ENCODE measurements around the gene RCAN3.
A peak's percentile ranks its signal among the peaks of the same experiment; 100 is the strongest.
"Not testable (repeated sequence)": the region's sequence is repeated elsewhere in the genome, so short reads cannot be mapped to it uniquely, and the experiment has no call there.

Gene RCAN3

DNA sequence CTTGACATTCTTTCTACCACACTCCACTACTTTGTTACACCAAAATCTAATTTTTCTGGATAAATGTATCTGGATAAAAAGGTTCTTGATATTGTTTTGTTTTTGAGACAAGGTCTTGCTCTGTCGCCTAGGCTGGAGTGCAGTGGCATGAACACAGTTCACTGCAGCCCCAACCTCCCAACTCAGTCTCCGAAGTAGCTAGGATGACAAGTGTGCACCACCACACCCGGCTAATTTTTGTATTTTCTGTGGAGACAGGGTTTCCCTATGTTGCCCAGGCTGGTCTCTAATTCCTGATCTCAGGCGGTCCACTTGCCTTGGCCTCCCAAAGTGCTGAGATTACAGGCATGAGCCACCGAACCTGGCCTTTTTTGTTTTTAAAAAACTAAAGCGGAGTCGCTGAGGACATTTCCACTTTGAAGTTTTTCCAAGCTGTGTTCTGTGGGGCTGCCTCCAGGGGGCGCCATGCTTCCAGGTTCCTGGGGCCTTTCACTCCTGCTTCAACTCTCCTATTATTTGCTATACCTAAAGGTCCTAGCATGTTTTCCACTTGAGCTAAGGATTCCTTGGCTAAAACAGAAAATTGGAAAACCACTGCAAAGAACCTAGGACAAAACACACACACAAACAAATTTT lies 39.2 kb downstream of the RCAN3 start:
- H3K4me3 Mint-ChIP-seq, result peak overlapping the region; percentile 53
- H3K4me1 Mint-ChIP-seq (ENCODE audit: low read depth), result peaks cover 70% of the 10 kb centered on the region
- H3K27ac Mint-ChIP-seq, result peak overlapping the region; percentile 95
- no peaks in the 10 kb centered on the region for H3K9me3 Mint-ChIP-seq
- H3K27me3 Mint-ChIP-seq, result no peaks in the 10 kb centered on the region
- H3K36me3 Mint-ChIP-seq (ENCODE audit: low read depth), result peaks cover 32% of the 10 kb centered on the region
- DNase-seq, result no peak

DNA sequence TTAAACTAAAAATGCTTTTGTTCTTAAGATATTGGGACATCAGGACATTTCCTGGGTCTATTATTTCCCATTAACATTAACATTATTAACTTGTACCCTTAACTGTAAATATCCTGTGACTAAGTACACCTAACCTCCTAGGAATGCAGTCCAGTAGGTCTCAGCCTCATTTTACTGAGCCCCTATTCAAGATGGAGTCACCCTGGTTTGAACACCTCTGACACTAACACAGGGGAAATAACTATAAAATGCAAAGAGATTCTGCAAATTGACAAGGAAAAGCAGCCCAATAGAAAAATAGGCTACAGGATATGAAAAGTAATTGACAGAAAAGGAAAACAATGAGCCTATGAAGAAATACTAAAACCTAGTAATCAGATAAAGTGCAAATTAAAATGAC lies 41.6 kb downstream of the RCAN3 start:
- no peak overlapping the region for H3K27ac Mint-ChIP-seq
- peaks cover 51% of the 10 kb centered on the region for H3K4me1 Mint-ChIP-seq (ENCODE audit: low read depth)
- no peaks in the 10 kb centered on the region for H3K9me3 Mint-ChIP-seq
- no peaks in the 10 kb centered on the region for H3K27me3 Mint-ChIP-seq
- DNase-seq, result no peak
- H3K36me3 Mint-ChIP-seq (ENCODE audit: low read depth), result peaks cover 13% of the 10 kb centered on the region
- no peak overlapping the region for H3K4me3 Mint-ChIP-seq

DNA sequence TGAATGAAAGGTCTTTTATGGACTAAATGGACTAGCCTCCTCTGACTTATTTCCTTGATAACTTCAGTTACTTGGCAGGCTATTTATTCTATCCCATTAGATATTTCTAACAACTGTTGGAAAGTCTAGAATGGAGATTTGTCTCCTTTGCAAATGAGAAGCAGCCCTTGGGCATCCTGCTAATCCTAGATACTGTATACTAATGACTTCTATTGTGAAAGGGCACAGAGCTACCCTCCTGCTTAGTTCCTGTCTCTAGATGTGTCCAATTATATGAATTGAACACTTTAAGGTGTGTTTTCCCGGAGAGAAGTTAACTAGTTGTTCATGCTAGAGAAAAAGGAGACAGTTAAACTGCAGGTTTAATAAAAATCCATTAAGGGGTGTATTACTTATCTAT lies 43.0 kb downstream of the RCAN3 start:
- Mint-ChIP-seq H3K4me3 (no peak overlapping the region), H3K9me3 (no peaks in the 10 kb centered on the region), H3K36me3 (ENCODE audit: low read depth) (peaks cover 2% of the 10 kb centered on the region), H3K4me1 (ENCODE audit: low read depth) (peaks cover 37% of the 10 kb centered on the region), H3K27ac (peak overlapping the region; percentile 16), H3K27me3 (no peaks in the 10 kb centered on the region)
- DNase-seq, result no peak

DNA sequence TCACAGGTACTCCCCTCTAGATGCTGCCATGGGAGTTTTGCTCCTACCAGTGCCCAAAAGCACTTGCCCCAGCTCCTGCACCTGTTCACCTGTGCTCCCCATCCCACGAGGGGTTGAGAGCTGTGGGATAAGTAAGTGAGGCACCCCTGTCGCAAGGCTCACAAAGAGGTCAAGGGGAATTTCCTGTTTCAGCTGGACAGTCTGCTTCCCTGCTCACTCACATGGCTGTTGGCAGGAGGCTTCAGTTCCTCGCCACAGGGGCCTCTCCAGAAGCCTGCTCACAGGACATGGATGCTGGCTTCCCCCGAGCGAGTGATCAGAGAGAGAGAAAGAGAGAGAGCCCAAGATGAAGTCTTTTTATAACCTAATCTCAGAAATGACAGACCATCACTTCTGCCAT lies 44.6 kb downstream of the RCAN3 start:
- no peaks in the 10 kb centered on the region for H3K27me3 Mint-ChIP-seq
- DNase-seq, result no peak
- no peak overlapping the region for H3K4me3 Mint-ChIP-seq
- no peaks in the 10 kb centered on the region for H3K36me3 Mint-ChIP-seq (ENCODE audit: low read depth)
- no peaks in the 10 kb centered on the region for H3K9me3 Mint-ChIP-seq
- no peak overlapping the region for H3K27ac Mint-ChIP-seq
- peaks cover 21% of the 10 kb centered on the region for H3K4me1 Mint-ChIP-seq (ENCODE audit: low read depth)

DNA sequence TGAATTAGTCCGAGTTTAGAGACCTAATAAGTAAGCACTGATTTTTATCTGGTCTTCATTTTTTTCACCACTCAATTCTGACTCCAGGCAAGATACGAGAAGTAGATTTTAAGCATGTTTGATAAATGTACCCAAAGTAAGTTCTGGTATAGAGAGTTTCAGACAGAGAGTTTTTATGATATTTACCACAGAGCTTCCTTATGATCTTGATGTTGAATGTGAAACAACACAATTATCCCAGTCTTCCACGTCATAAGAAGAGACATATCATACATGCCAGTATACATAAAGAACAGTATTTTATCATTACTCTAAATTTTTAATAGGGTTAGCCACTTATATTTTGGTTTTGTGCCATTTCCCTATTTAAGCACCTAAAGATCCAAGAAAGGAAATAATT lies 45.4 kb downstream of the RCAN3 start:
- no peak for DNase-seq
- H3K27ac Mint-ChIP-seq, result no peak overlapping the region
- H3K4me1 Mint-ChIP-seq (ENCODE audit: low read depth), result peaks cover 19% of the 10 kb centered on the region
- no peaks in the 10 kb centered on the region for H3K27me3 Mint-ChIP-seq
- no peaks in the 10 kb centered on the region for H3K9me3 Mint-ChIP-seq
- H3K4me3 Mint-ChIP-seq, result no peak overlapping the region
- H3K36me3 Mint-ChIP-seq (ENCODE audit: low read depth), result no peaks in the 10 kb centered on the region

DNA sequence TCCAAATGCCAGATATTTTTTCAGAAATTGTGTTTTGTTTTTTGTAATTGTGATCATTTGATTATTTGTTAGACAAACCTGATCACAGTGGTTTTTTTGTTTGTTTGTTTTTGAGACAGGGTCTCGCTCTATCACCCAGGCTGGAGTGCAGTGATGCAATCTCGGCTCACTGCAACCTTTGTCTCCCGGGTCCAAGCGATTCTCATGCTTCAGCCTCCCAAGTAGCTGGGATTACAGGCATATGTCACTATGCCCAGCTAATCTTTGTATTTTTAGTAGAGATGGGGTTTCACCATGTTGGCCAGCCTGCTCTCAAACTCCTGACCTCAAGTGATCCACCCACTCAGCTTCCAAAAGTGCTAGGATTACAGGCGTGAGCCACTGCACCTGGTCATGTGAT lies 46.6 kb downstream of the RCAN3 start:
- H3K36me3 Mint-ChIP-seq (ENCODE audit: low read depth); H3K9me3 Mint-ChIP-seq: not testable (repeated sequence)

DNA sequence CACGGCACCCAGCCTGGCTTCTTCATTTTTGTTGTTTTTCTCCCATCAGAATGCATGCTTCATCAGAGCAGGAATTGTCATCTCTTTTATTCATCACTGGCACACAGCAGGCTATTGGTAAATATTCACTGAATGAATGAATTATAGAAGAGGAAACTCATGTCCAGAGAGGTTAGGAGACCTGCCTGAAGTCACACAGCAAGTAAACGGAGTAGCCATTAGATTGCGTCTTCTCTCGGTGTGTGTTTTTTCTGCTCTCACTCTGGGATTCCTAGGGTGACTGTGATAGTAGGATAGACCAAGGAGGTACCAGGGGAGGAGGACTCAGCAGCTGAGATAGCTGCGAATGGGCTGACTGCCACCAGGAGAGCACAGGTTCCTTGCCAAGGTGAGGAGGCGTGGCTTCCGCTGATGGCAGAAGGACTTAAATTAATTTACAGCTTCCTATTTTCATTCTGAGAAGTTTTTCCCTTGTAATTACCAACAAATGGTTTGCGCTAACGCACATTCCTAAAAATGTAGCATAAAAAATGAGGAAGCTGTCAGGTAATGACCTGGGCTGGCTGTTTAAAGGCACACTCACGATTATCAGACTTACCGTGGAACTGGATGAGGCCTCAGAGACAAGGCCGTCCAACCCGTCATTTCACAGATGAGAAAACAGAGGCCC lies 48.8 kb downstream of the RCAN3 start:
- DNase-seq, result no peak
- Mint-ChIP-seq H3K36me3 (ENCODE audit: low read depth) (no peaks in the 10 kb centered on the region), H3K27ac (no peak overlapping the region)

More for the DNA sequence above, 46.6 kb downstream of the RCAN3 start:
- not testable (repeated sequence) for H3K4me3 Mint-ChIP-seq, H3K27me3 Mint-ChIP-seq, DNase-seq, H3K27ac Mint-ChIP-seq
- peaks cover 18% of the 10 kb centered on the region for H3K4me1 Mint-ChIP-seq (ENCODE audit: low read depth)

DNA sequence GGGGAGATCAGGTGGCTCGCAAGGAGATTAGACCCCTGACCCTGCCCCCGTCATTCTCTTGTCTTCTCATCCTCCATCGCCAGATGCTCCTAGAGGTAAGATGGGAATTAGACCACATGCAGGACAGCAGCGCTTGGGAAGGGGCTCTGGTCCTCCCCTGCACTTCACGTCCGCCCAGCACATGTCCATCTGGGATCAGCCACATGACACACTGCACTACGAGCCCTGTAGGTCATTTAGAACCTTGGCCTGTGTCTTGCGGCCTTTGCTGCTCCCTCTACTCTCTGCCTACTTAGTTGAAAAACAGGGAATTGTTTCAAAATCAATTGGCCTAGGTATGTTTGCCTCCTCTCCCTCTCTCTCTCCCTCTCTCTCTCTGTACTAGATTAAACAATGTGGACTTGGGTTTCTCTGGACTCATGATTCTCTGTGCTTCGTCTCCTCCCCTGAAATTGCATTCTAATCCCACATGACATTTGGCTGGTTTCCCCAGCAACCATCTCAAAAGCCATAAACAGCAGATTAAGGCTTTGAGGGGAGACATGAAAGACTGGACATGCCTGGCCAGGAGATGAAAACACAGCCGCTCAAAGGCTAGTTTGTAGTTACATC lies 49.4 kb downstream of the RCAN3 start:
- peak; percentile 15 for DNase-seq
- no peak overlapping the region for H3K27ac Mint-ChIP-seq
- H3K36me3 Mint-ChIP-seq (ENCODE audit: low read depth), result no peaks in the 10 kb centered on the region
- H3K4me1 Mint-ChIP-seq (ENCODE audit: low read depth), result peaks cover 14% of the 10 kb centered on the region
- no peak overlapping the region for H3K4me3 Mint-ChIP-seq
- H3K9me3 Mint-ChIP-seq, result no peaks in the 10 kb centered on the region
- H3K27me3 Mint-ChIP-seq, result peaks cover 15% of the 10 kb centered on the region

More for the DNA sequence above, 48.8 kb downstream of the RCAN3 start:
- Mint-ChIP-seq H3K9me3 (no peaks in the 10 kb centered on the region), H3K4me1 (ENCODE audit: low read depth) (peaks cover 8% of the 10 kb centered on the region), H3K27me3 (peaks cover 9% of the 10 kb centered on the region), H3K4me3 (no peak overlapping the region)

DNA sequence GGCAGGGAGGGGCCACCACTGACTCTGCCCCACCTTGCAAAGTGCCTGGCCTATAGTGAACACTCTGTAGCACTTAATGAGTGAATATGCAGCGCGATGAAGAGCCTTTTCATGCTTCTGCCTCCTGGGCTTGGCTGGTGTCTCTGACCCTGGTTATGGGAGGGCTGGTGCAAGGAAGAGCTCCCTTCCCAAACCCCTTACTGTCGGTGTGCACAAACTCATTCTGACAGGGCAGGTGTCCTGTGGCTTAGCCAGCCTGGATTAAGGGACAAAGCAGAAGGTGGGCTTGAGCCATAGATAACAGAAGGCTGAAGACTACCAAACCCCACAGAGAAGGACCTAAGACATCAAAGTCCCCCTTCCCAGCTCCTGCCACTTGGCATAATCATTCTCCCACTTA lies 51.3 kb downstream of the RCAN3 start:
- Mint-ChIP-seq H3K36me3 (ENCODE audit: low read depth) (no peaks in the 10 kb centered on the region), H3K4me1 (ENCODE audit: low read depth) (peaks cover 19% of the 10 kb centered on the region), H3K27me3 (peaks cover 22% of the 10 kb centered on the region), H3K4me3 (no peak overlapping the region), H3K9me3 (no peaks in the 10 kb centered on the region), H3K27ac (no peak overlapping the region)
- DNase-seq, result peak; percentile 14

DNA sequence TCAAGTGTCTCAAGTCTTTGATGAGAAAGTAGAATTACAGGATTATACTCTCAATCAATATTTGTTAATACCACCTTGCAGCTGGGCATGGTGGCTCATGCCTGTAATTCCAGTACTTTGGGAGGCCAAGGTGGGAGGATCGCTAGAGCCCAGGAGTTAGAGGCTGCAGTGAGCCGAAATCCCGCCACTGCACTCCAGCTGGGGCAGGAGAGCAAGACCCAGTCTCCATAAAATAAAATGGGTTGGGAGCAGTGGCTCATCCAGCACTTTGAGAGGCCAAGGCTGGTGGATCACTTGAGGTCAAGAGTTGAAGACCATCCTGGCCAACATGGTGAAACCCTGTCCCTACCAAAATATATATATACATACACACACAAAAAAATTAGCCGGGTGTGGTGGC lies 52.1 kb downstream of the RCAN3 start:
- Mint-ChIP-seq H3K4me3 (no peak overlapping the region), H3K27me3 (peaks cover 22% of the 10 kb centered on the region), H3K27ac (no peak overlapping the region), H3K36me3 (ENCODE audit: low read depth) (no peaks in the 10 kb centered on the region), H3K9me3 (no peaks in the 10 kb centered on the region), H3K4me1 (ENCODE audit: low read depth) (peaks cover 19% of the 10 kb centered on the region)
- DNase-seq, result no peak

DNA sequence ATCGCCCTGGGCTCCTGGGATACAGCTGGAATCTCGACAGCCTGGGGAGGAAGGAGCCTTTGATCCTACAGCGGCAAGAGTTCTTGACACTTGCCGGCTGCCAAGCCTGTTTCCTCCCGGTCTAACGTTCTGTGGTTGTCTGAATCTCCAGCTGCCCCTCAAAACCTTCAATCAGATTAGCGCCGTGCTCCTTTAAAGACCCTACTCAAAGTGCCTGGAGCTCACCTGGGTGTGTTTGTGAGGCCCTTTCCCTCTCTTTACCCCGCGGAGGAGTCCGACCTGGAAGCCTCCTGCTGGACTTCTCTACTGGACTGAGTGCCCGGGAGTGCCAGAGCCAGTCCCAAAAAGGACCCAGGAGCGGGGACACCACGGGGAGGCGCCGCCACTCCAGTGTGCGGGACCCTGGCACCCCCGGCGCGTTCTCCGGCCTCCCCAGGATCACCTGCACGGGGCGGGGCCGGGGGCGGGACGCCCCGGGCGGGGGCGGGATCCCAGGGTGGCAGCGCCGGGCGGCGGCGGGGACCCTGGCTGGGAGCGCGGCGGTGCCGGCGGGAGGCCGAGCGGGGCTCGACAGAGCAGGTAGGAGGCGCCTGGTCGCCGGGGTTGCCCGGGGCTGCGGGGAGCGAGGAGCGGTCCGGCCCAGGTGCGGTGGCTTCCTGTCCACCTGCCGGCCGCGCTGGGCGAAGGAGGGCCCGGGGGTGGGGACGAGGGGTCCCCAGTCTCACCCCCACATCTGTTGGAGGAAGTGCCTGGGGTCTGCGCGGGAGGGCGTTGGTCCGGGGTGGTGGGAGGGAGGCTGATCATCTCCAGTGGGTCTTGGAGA lies 53.2 kb downstream of the RCAN3 start, which contains the start of gene NCMAP:
TSS of gene NCMAP (plus strand) at position 497 of the 823 bp plus-strand sequence. CDS start 39,344 bp downstream, outside the sequence.
- DNase-seq, result peak; percentile 70
- Mint-ChIP-seq H3K4me1 (ENCODE audit: low read depth) (peaks cover 19% of the 10 kb centered on the region), H3K27ac (peak within 1 kb of the TSS; percentile 18), H3K36me3 (ENCODE audit: low read depth) (no peaks in the 10 kb centered on the region), H3K9me3 (no peaks in the 10 kb centered on the region), H3K27me3 (peaks cover 22% of the 10 kb centered on the region), H3K4me3 (peak within 1 kb of the TSS; percentile 61)

DNA sequence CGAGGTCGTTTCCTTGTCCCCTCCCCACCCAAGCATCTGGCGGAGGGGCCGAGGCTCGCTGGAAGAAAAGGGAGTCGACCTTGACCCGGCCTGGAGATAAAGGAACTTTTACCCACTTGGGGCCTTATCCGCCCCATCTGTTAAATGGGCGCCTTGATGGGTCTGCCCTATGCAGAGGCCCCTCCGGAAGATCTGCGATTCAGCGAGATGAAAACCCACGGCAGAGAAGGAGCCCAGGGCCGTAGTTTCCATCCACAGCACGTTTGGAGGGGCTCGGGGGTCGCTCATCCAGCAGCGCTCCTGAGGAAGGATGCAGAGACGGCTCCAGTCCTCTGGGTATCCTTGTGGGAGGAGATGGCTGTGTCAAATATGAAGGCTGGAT lies 53.8 kb downstream of the RCAN3 start:
- Mint-ChIP-seq H3K4me1 (ENCODE audit: low read depth) (peaks cover 19% of the 10 kb centered on the region), H3K27ac (no peak overlapping the region), H3K27me3 (peaks cover 22% of the 10 kb centered on the region), H3K36me3 (ENCODE audit: low read depth) (no peaks in the 10 kb centered on the region), H3K4me3 (peak overlapping the region; percentile 61), H3K9me3 (no peaks in the 10 kb centered on the region)
- no peak for DNase-seq

DNA sequence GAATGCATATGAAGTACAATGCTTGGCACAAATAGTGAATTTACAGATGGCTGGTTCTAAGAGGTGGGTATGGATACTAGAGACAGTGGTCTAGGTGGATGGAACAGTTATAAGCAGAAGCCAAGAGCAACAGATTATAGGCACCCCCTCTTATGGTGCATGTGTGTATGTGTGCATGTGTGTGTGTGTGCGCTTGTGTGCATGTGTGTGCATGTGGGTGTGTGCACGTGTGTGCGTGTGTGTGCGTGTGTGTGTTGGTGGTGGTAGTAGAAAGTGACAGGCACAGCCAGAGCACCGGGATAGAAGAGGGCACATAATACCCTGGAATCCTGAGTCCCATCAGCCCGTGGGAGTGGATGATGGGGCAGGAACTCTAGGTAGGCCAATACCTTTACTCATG lies 54.6 kb downstream of the RCAN3 start:
- Mint-ChIP-seq H3K4me3 (no peak overlapping the region), H3K27me3 (peaks cover 22% of the 10 kb centered on the region), H3K27ac (no peak overlapping the region), H3K4me1 (ENCODE audit: low read depth) (peaks cover 19% of the 10 kb centered on the region), H3K9me3 (no peaks in the 10 kb centered on the region), H3K36me3 (ENCODE audit: low read depth) (no peaks in the 10 kb centered on the region)
- no peak for DNase-seq

DNA sequence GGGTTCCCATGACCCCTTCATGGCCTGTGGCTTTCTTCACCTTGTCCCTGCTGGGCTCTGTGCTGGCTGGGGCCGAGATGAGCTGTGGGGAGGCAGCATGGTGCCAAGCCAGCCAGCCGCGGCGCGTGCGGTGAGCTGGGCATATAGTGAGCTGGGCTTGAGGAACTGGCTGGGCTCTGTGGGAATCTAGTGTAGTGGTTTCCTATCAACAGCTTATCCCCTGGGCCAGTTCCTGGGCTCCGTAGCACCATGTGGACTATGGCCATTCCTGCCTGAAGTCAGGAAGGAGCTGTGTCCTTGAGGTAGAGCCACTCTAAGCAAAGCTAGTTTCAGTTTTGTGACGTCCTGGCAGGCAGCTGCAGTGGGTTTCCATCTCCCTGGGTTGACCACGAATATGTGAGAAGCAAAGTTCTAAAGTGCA lies 55.1 kb downstream of the RCAN3 start:
- H3K4me1 Mint-ChIP-seq (ENCODE audit: low read depth), result peaks cover 19% of the 10 kb centered on the region
- H3K27me3 Mint-ChIP-seq, result peaks cover 22% of the 10 kb centered on the region
- no peaks in the 10 kb centered on the region for H3K9me3 Mint-ChIP-seq
- no peak overlapping the region for H3K27ac Mint-ChIP-seq
- DNase-seq, result no peak
- H3K36me3 Mint-ChIP-seq (ENCODE audit: low read depth), result no peaks in the 10 kb centered on the region
- H3K4me3 Mint-ChIP-seq, result no peak overlapping the region
